DND-41 (cell line): ENCODE data around the gene CLNK.

Source experiments
- EZH2 ChIP-seq: IDR thresholded peaks from 3 replicates; pipeline ENCODE4 v1.6.1; 2012; ENCODE audit warnings: borderline replicate concordance, low read depth, mild to moderate bottlenecking, moderate library complexity, low read length, inconsistent platforms; ENCODE audit not compliant: severe bottlenecking
- TF ChIP-seq, protein P1 (sequence below): IDR thresholded peaks from 2 replicates; pipeline ENCODE4 v1.5.1; 2012; ENCODE audit warnings: borderline replicate concordance, low read length, moderate library complexity, mild to moderate bottlenecking; ENCODE audit not compliant: poor library complexity, severe bottlenecking; ENCODE audit errors: extremely low read depth

DNA sequence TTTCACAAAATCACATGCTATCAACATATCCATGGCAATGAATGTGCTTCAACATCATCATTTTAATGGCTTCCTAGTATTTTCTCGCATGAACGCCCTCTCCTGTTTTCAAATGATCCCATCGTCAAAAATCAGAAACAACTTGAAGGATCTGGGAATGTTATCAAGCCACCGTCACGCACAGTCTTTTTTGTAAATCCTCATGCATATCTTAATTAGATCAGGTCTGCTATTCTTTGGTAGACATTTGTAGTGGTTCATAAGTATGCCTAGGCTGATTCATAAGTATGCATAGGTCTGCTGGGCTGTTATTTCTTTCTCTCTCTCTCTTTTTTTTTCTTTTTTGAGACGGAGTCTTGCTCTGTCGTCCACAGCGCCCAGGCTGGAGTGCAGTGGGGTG lies 101.6 kb downstream of the CLNK start:
- TF ChIP-seq EZH2: no peak
- TF ChIP-seq, protein P1, sequence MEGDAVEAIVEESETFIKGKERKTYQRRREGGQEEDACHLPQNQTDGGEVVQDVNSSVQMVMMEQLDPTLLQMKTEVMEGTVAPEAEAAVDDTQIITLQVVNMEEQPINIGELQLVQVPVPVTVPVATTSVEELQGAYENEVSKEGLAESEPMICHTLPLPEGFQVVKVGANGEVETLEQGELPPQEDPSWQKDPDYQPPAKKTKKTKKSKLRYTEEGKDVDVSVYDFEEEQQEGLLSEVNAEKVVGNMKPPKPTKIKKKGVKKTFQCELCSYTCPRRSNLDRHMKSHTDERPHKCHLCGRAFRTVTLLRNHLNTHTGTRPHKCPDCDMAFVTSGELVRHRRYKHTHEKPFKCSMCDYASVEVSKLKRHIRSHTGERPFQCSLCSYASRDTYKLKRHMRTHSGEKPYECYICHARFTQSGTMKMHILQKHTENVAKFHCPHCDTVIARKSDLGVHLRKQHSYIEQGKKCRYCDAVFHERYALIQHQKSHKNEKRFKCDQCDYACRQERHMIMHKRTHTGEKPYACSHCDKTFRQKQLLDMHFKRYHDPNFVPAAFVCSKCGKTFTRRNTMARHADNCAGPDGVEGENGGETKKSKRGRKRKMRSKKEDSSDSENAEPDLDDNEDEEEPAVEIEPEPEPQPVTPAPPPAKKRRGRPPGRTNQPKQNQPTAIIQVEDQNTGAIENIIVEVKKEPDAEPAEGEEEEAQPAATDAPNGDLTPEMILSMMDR: no peak
